Anterior cingulate cortex (tissue), 58 donors: Measurements from ENCODE around the gene PLXNA2.

ENCODE experiments used
- DNase-seq, 58 donors: peaks; one replicate each; lab custom pipeline; 2025; lab: John Stamatoyannopoulos, UW

Gene PLXNA2

GRCh38 chr1:207993477-207994445, 250.4 kb downstream of the PLXNA2 start:
- DNase-seq, result no peak

GRCh38 chr1:207992677-207993236, 251.4 kb downstream of the PLXNA2 start:
- no peak for DNase-seq

- no peak for DNase-seq
Observed at GRCh38 chr1:207991583-207992026, 252.6 kb downstream of the PLXNA2 start.

GRCh38 chr1:207990876-207991582, 253.2 kb downstream of the PLXNA2 start:
- no peak for DNase-seq

GRCh38 chr1:207990455-207990854, 253.7 kb downstream of the PLXNA2 start:
- no peak for DNase-seq

- no peak for DNase-seq
Observed at GRCh38 chr1:207988326-207989165, 255.6 kb downstream of the PLXNA2 start.

- no peak for DNase-seq
Observed at GRCh38 chr1:207987164-207987563, 257.0 kb downstream of the PLXNA2 start.

GRCh38 chr1:207985996-207986395, 258.2 kb downstream of the PLXNA2 start:
- DNase-seq, result no peak

- DNase-seq, result no peak
Observed at GRCh38 chr1:207984831-207985572, 259.2 kb downstream of the PLXNA2 start.

GRCh38 chr1:207983044-207983635, 261.0 kb downstream of the PLXNA2 start:
- no peak for DNase-seq

GRCh38 chr1:207981976-207982375, 262.2 kb downstream of the PLXNA2 start:
- no peak for DNase-seq

- no peak for DNase-seq
Observed at GRCh38 chr1:207978441-207978840, 265.7 kb downstream of the PLXNA2 start.

- DNase-seq, result no peak
Observed at GRCh38 chr1:207977876-207978275, 266.3 kb downstream of the PLXNA2 start.

GRCh38 chr1:207973898-207974568, 270.2 kb downstream of the PLXNA2 start:
- DNase-seq, result no peak

GRCh38 chr1:207972337-207972736, 271.8 kb downstream of the PLXNA2 start:
- no peak for DNase-seq
